Tibial nerve (tissue), 4 donors: Measurements from ENCODE around the gene CMTM2.

Source experiments
- CTCF ChIP-seq, 5 experiments: fragments of 200-600 bp in 3 of 5; fragments of 450-650 bp in 2 of 5; sonication (generic) in 3 of 5; IDR thresholded peaks; one replicate each; pipeline ENCODE4 v1.5.1; 2016 to 2019; ENCODE audit warnings: antibody characterized with exemption in 5 of 5, mild to moderate bottlenecking in 3 of 5, moderate library complexity in 2 of 5
- EP300 ChIP-seq, 2 donors: sonication (generic); formaldehyde crosslinking; IDR thresholded peaks; one replicate each; pipeline ENCODE4 v1.6.1; 2017; ENCODE audit warnings: antibody characterized with exemption in 2 of 2, mild to moderate bottlenecking in 1 of 2
- POLR2A ChIP-seq, 2 donors: fragments of 450-650 bp; IDR thresholded peaks; one replicate each; pipeline ENCODE4 v1.6.1; 2017; ENCODE audit warnings: antibody characterized with exemption in 2 of 2, mild to moderate bottlenecking in 2 of 2, moderate library complexity in 2 of 2

GRCh38 chr16:66561381-66562080 is 17.7 kb upstream of the CMTM2 start:
- TF ChIP-seq CTCF (IDR thresholded peaks at IDR 0.05) (no peak), EP300 (IDR thresholded peaks at IDR 0.05) (no peak), POLR2A (IDR thresholded peaks at IDR 0.05) (no peak)
